Stimulated activated CD4-positive, alpha-beta T cell treated with anti-CD3 and anti-CD28 coated beads, TNF-alpha, amount 100 ng/mL, for 1 hour (primary cell): ENCODE measurements around the gene SMG9.
"Not testable (repeated sequence)": the region's sequence is repeated elsewhere in the genome, so short reads cannot be mapped to it uniquely, and the experiment has no call there.

Experiments
- DNase-seq, 3 donors: peaks; one replicate each; pipeline ENCODE4 v3.0.0-alpha.2; 2020; ENCODE audit warnings: low read depth in 3 of 3, low spot score in 1 of 3

SMG9 gene

DNA sequence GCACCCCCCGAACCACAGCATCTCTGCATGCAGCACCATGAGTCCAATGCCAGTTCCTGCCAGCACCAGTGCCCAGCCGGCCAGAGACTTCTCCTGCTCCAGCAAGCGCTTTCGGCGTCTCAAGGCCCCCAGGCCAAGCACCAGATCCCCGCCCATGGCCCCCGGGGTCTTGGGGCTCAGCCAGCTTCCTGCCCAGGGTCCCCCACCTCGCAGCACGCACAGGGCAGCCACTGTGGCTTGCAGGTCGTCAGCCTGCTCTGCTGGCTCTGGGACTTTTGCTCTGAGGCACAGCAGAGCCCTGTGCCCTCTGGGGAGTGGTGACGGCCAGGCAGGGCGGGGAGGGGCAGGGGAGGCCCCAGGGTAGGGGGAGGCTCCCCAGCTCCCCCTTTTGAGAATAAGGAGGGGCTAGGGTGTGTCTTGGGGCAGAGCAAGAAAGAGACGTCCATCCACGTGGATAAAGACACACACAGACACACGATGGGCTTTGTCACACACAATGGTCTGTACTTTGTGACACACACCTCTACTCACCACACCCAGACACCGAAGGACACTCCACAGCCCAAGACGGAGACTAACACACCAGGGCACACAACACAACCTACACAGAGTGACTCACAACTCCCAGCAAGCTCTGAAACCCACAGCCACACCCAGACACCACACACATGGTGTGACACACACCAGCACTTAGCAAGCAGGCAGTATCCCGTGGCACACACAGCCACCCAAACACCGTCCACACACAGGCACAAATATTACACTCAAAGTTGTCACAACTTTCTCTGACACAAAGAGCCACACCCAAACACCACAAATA is 26.2 kb upstream of the SMG9 start, which contains the start of gene KCNN4:
Gene KCNN4, minus strand, starts transcription at position 268 of the 820 bp plus-strand sequence. Its CDS starts 112 bp downstream, at position 156.
- peak in 2 of 3 donors; percentile 13 to 57 for DNase-seq

DNA sequence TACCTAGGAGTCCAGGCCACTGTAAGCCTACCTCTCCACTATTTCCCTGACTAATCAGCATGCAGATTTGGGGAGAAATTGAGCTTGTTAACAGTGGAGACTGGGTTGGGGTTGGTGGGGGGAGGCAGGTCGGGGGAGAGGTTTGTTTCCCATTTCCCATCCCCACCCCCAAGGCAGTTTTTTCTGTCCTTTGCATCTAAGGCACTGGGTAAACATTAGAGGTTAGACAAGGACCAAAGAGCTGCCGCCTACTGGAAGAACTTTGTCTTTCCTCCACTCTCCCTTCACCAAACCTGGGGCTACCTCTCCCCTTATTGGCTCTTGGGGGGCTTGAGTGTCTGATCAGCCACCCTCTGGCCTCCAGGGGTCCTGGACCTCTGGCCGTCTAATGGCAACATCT is 25.1 kb upstream of the SMG9 start:
- DNase-seq: no peak

DNA sequence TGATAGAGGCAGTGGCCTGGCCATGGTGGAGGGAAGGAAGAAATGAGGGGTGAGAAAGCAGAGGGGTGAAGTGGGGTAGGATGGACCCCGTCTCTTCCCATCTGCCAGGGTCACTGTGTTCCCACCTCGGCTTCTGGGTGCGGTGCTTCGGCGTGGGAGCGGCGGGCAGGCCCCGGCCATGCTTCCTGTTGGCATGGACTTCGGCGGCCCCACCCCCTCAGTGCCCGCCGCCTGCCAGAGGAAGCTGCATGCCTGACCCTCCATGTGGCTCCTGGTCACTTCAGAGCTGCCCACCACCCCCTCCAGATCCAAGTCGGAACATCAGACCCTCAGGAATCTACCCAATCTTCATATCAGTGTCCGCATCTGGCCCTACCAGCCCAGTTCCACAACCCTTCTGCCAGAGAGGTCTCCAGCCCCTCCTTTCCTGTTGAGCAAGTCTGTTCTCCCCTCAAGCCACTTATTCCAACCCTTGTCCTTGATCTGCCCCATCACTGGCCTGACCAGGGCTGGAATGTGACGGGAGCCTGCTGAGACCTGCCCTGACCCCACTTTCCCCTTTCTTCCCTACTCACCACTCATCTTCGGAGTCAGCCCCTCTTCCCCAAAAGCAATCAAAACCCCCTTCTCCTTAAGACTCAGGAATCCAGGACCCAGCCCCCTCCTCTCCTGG is 24.5 kb upstream of the SMG9 start:
- DNase-seq: no peak

DNA sequence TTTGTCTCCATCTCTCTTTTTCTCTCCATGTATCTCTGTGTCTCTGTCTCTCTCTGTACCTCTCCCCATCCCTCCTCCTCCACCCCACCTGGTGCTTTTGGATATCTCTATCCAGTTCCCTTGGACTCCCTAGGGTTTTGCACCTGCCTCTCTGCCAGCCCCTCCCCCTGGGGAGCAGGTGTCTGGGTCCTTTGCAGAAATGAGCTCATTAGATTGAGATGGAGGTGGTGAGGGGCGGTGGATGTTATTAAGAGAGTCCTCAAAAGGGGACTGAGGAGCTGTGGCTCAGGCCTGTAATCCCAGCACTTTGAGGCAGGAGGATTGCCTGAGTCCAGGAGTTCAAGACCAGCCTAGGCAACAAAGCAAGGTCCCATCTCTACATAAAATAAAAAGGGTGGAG is 23.9 kb upstream of the SMG9 start:
- no peak for DNase-seq

DNA sequence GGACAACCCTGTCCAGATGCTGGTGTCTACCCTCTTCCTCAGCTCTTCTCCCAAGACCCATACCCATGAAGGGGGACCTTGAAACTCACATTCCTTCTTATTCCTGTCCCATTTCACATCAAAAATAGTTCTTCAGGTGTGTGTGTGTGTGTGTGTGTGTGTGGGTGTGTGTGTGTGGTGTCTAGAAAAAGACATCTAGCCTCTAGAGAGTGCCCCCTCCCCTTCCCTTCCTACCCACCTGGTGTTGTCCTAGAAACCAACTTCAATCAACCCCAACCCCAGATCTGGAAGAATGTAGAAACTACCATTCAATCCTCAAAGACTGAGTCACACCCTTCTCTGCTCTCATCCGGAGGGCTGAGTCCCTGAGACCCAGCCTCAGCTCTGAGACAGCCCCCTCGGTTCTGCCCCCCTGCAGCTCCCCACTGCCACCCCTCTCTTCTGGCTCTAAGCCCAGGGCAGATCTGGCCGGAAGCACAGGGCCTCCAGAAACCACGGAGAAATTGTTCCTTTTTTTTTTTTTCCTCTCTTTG is 22.5 kb upstream of the SMG9 start:
- DNase-seq: no peak

DNA sequence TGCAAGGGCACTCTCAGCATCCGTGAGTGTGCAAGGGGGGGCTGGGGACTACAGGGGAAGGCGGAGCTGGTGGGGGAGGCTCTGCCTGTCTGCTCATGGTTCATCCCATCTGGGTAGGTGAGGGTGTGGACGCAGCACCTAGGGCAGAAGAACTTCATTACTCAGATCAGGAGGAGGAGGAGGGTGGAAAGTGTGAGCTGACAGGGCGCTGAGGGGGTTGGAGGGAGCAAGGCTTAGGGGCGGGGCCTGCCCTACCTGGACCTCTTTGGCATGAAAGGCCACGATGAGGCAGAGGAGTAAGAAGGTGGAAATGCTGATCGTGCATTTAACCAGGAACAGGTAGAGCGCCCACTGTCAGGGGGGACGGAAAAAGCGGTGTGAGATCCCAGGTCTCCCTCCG is 21.5 kb upstream of the SMG9 start:
- peak in 1 of 3 donors; percentile 56 for DNase-seq

DNA sequence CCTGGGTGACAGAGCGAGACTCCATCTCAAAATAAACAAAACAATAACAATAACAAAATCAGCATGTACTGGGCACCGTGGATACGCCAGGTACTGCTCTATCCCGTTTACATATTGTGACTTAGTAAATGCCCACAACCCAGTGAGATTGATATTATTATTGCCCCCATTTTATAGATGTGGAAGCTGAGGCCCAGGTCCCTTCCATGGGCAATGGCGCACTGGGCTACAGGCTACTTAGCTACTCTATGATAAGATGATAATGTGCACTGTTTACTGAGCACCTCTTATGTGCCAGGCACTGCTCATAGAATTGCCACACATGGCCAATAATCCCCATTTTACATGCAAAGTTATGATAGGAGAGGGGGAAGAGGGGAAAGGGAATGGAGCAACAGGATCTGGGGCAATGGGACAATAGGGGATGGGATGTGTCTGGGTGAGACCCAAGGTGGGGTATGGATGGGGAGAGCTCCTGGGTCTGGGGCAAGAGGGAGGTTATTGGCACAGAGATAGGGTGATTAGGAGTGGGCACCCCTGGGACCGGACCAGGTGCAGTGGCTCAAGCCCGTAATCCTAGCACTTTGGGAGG is 20.6 kb upstream of the SMG9 start:
- DNase-seq: no peak

DNA sequence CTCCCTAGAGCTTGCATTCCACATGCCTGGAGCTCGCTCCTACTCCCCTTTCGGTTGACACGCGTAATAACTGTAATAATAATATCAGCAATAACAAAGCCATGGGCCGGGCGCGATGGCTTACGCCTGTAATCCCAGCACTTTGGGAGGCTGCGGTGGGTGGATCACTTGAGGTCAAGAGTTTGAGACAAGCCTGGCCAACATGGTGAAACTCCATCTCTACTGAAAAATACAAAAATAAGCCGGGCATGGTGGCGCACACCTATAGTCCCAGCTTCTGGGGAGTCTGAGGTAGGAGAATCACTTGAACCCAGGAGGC is 20.1 kb upstream of the SMG9 start:
- not testable (repeated sequence) for DNase-seq

DNA sequence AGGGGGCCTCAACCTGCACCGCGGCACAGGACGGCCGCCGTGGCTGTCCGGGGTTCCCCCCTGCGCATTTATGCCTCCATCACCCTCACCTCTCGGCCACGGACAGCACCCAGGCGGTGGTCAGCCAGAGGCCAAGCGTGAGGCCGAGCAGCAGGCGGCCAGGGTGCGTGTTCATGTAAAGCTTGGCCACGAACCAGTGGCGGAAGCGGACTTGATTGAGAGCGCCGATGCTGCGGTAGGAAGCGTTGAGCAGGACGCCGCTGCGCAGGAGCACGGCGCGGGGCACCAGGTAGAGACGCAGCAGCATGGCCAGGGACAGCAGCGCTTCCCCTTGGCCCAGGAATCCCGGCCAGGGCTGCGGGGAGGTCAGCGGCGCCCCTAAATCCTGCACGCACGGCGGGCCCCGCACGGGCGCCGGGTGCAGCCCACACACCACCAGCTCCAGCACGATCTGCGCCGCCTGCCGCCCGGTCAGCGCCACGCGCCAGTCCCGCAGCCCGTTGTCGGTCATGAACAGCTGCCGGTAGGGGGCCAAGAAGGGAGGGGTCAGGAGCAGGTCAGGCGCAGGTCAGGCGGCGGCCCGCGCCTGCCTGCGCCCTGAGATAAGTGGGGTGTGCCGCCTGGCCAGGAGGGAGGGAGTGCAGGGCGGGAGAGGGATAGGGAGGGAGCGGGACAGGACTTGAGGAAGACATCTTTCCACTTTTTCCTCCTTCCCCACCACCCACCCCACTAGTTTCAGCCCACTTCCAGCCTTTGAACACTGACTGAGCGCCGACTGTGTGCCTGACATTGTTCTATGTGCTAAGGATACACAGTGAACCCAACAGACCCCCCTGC is 19.6 kb upstream of the SMG9 start:
- DNase-seq: no peak

DNA sequence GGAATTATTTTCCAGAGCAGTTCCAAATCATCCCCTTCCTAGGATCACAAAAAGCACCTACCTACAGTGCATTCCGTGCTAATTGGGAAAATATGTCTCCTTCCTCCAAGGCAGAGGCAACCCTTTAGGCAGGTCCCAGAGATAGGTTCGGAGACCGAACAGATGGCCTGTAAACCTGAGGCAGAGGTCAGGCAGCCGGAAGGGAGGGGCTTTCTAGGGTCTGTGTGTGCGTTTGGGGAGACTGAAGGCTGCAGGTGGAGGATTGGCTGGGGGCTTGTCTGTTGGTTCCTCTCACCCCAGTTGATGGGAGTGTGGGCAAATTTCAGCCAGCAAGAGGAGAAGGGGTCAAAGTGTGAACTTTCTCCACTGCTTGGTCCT is 19.0 kb upstream of the SMG9 start:
- DNase-seq: no peak

DNA sequence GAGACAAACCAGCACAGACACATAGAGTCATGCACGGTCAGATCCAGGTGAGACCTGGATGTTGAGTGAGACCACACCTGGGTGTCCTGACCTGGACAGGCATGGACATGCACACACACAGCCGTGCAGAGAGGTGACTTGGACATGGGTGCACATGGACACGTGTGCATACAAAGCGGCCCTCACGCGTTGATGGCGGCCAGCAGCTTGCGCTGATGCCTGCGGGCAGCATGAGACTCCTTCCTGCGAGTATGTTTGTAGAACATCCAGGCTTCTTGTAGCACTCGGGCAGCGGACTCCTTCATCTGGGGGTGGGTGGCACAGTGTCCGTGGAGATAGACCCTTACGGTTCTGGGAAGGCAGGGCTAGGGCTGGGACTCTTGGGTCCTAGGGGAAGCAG is 14.5 kb upstream of the SMG9 start:
- no peak for DNase-seq

DNA sequence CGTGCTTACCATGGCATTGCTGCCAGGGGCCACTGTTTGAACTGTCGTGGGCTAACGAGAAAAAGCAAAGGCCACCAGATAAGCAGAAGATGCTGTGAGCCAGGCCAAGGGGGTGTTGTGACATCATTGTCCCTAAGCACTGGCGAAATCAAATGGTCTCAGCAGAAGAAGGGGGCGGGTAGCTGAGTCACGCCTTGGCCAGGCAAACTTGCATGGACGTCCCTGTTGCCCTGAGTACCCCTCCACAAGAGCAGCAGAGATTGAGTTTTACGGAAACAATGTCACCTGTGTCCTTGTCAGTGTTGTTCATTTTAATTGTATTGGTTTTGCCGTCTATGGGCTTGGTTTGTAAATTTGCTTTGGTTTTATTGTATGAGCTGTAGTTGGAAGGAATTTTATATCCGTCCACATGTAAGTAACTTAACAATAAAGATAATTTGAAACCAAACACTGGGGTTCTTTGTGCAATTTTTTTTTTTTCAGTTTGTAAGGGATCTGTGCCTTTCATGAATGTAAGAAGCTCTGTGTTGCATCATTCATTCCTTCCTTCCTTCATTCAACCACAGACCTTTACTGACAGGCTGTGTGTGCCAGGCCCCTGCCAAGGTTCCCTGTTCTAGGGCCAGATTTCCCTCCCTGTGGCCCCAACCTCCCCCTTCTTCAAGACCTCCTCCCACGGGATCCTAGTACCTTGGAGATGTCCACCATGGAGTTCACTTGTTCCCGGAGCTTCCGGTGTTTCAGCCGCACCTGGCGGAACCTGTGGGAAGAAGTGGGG is 13.7 kb upstream of the SMG9 start:
- DNase-seq: no peak

DNA sequence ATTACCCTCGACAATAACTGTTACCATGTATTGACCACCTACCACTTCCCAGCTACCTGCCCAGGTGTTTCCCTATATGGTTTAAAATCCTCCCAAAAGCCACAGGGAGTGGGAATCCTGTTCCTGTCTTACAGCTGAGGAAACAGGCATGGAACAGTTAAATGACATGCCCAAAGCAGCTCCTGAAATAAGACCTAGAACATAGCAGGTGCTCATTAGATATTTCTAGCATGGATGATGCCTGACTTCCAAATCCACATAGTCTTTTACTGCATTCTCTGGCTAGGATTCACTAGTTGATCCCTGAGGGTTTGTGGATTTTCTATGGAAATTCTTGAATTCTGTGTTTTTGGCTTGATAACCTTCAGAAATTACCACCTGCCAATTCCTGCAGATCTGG is 13.1 kb upstream of the SMG9 start:
- DNase-seq: no peak

DNA sequence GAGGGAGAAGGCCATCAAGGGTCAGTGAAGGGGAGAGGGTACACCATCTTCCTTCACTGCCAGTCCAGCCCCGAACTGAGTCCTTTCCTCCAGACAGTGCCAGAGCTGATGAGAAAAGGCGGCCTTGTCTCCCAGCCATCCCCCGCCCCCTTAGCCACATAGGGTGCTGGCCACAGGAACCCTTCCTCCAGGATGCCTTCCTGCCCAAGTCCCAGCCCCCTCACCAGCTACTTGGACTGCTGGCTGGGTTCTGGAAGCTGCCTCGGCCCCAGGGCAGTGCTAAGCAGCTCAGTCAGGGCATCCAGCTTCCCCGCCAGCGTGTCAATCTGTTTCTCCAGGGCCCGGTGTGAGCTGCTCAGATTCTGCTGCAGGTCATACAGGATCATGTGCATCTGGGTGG is 12.6 kb upstream of the SMG9 start:
- DNase-seq: no peak

DNA sequence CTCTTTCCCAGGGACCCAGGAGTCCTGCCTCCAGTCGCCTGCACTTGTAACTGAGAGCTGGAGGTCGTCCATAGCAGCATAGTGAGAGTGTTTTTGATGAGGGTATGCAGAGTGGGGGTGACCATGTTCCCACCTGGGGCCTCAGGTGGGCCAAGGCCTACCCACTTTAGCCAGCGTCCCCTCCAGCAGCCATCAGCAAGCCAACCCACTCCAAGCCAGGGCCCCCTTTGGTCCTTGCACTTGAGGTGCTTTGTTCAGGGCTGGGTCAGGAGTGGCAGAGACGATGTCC is 11.9 kb upstream of the SMG9 start:
- no peak for DNase-seq

DNA sequence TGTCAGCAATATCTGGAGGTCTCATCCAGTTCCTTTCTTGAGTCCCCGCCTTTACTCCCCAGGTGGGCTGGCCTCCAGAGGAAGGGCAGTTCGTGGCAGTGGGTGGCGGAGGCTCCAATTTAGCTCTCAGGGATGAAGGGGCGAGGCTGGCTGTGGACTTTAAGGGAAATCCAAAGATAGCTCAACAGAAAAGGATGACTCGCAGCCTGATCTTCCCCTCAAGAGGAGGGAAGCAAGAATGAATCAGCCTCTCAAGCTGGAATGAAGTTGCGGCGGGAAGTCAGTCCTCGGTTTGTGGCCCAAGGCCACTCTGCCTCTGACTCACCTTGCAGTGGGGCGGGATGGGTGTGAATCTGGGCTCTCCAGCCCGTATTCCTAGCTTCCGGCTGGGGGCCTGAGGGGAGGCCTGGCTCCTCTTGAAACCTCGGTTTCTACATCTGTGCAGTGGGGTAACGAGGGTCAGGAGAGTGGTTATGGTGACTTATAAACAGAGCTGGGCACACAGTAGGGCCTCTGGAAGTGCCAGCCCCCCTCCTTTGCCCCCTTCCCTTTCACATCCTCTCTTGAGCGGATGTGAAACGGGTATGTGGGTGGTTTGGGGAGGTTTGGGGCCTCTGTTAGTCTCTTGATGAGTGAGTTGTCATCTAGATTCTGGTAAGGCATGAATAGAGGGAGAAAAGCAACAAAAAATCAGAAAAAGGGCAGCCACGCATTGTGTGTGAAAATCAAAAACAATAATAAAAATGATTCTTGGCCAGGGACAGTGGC is 10.5 kb upstream of the SMG9 start:
- DNase-seq: peak; percentile 21 to 52 (median 28)

DNA sequence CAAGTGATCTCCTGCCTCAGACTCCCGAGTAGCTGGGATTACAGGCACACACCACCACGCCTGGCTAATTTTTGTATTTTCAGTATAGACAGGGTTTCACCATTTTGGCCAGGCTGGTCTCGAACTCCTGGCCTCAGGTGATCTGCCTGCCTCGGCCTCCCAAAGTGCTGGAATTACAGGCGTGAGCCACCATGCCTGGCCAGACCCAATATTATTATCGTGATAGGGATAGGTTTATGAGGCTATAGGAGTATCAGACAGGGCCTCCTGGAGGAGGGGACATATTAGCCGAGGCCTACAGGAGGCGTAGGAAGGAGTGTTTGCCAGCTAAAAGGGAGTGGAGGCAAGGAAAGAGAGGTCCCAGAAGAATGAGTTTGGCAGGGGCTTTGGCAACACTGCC is 9.9 kb upstream of the SMG9 start:
- not testable (repeated sequence) for DNase-seq

DNA sequence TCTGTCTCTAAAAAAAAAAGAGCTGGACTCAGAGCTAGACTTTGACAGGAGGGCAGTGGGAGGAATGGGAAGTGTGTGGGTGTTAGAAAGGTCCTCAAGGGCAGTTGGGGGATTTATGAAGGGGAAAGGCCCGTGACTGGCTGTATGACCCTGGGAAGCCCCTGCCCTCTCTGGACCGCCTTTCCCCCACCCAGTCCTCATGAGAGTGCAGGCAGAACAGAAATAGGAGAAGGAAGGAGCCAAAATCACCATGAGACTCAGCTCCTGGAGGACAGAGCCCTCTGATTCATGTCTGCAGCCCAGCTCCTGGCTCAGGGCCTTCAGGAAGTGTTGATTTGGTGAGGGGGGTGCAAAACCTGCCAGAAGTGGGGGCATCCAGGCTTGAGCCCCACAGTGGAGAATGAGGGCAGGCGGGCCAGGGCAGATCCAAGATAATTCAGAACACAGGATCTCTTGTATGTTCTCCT is 8.7 kb upstream of the SMG9 start:
- DNase-seq: no peak

DNA sequence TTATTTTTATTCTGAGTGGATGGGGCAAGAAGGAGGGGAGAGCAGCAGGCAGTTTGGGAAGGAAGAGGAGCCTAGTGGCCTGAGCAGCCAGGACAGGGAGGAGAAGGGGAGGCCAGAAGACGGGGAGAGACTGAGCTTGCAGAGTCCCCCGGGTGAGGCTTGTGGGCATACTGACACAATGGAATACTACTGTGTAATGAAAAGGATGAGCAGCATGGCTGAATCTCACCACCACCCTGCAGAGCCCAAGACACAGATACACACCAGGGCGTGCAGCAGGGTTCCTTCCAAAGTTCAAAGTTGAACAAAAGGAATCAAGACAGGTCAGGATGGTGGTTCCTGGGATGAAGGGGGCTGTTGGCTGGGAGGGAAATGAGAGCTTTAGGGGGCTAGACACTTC is 8.1 kb upstream of the SMG9 start:
- DNase-seq: no peak

DNA sequence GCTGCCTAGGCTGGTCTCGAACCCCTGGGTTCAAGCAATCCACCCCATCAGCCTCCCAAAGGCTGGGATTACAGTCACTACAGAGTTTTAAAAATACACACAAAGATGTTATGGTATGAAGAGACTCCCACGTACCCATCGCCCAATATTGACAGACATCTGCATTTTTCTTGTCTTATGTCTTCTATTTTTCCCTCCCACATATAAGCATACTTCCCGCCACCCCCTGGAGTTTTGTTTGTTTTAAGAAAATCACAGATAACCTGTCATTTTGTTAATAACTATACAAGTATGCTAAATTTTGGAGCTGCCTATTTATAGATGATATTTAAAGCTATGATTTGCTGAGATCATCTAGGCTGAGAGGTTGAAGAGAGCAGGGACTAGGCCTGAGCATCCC is 6.2 kb upstream of the SMG9 start:
- DNase-seq: no peak
